ENCODE measurements around the gene WDR44. TPM values are rescaled to one million over a fixed set of nuclear protein-coding genes. Genes with fewer than 3 reads are reported as not detected.

The WDR44 gene
- total and polyA plus RNA-seq, 2 of the 4 experiments (the other 2 are of a cell fraction): 10.0 to 11.8 TPM

GRCh38 chrX:118448273-118448783, 102.4 kb downstream of the WDR44 start:
- dilution Hi-C loops (cut with HindIII; ENCODE audit: low sequenced_read_pairs, unreplicated experiment): no loop called here
- Histone ChIP-seq H2BK5ac (ENCODE audit: low read depth, low read length, poor library complexity, severe bottlenecking) (no peak overlapping the region), H4K5ac (ENCODE audit: low read depth, low read length) (no peak overlapping the region), H3K36me3 (ENCODE audit: control insufficient read depth, insufficient read depth, low read length) (peaks cover 12% of the 10 kb centered on the region), H3K4ac (ENCODE audit: low read depth, low read length) (no peak overlapping the region), H3K9ac (ENCODE audit: low read depth, low read length) (no peak overlapping the region), H3K56ac (ENCODE audit: extremely low read depth, insufficient read depth, low read length) (no peak overlapping the region), H3K27ac (ENCODE audit: insufficient read depth, low read length) (peak overlapping the region; percentile 40; the same call in 1 of the 2 replicates), H2AK5ac (ENCODE audit: low read depth, low read length) (no peak overlapping the region), H3K9me3 (ENCODE audit: control insufficient read depth, insufficient read depth, low read length) (no peaks in the 10 kb centered on the region), H3K4me3 (ENCODE audit: insufficient read depth, low read depth, low read length) (no peak overlapping the region), H3K23ac (ENCODE audit: low read depth, low read length) (no peak overlapping the region), H3K18ac (ENCODE audit: low read depth, low read length) (no peak overlapping the region), H2AFZ (replicated peaks; ENCODE audit: low read length, poor library complexity) (no peak overlapping the region), H3K27me3 (ENCODE audit: control insufficient read depth, insufficient read depth, low read length) (no peaks in the 10 kb centered on the region), H3K4me2 (ENCODE audit: low read depth, low read length) (no peak overlapping the region), H3K4me1 (ENCODE audit: control insufficient read depth, insufficient read depth, low read length) (peaks cover 4% of the 10 kb centered on the region; the same call in 1 of the 2 replicates), H4K8ac (ENCODE audit: low read depth in 2 of 2, low read length in 2 of 2) (no peak overlapping the region), H2AK9ac (replicated peaks; ENCODE audit: low read depth, low read length, poor library complexity) (no peak overlapping the region), H4K20me1 (ENCODE audit: insufficient read depth, low read length) (no peaks in the 10 kb centered on the region), H3K14ac (replicated peaks; ENCODE audit: low read depth, low read length) (no peak overlapping the region), H3K9me1 (ENCODE audit: insufficient read depth, low read length) (no peaks in the 10 kb centered on the region), H2BK20ac (ENCODE audit: low read depth, low read length) (no peak overlapping the region), H4K91ac (ENCODE audit: insufficient read depth, low read depth, low read length) (no peak overlapping the region), H2BK15ac (ENCODE audit: low read depth, low read length) (no peak overlapping the region), H2BK120ac (ENCODE audit: low read depth, low read length) (no peak overlapping the region), H3K79me1 (ENCODE audit: low read depth in 1 of 2, low read length in 2 of 2) (no peaks in the 10 kb centered on the region; a peak in 1 of 4 replicates)
- CTCF ChIA-PET: interaction anchor here (1.1 kb wide), 1 partner anchor 26 kb away, joined by 4 read pairs; no protein-coding TSS in a partner anchor
- BruUV-seq (replicated peaks): no TSS peak
- in situ Hi-C loops (cut with MboI; ENCODE audit: low sequenced_read_pairs): no loop called here
- TF ChIP-seq CHD1 (IDR thresholded peaks at IDR 0.05; ENCODE audit: low read depth, low read length): no peak
- no peak for TF ChIP-seq MAZ (IDR thresholded peaks at IDR 0.05; ENCODE audit: borderline replicate concordance, low read depth, low read length)
- no peak for TF ChIP-seq NFE2L2 (IDR thresholded peaks at IDR 0.05; ENCODE audit: low read depth, low read length)
- TF ChIP-seq, protein P1, sequence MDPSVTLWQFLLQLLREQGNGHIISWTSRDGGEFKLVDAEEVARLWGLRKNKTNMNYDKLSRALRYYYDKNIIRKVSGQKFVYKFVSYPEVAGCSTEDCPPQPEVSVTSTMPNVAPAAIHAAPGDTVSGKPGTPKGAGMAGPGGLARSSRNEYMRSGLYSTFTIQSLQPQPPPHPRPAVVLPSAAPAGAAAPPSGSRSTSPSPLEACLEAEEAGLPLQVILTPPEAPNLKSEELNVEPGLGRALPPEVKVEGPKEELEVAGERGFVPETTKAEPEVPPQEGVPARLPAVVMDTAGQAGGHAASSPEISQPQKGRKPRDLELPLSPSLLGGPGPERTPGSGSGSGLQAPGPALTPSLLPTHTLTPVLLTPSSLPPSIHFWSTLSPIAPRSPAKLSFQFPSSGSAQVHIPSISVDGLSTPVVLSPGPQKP (IDR thresholded peaks at IDR 0.05; ENCODE audit: borderline replicate concordance, low read depth, low read length): no peak
- no peak for TF ChIP-seq RAD21 (IDR thresholded peaks at IDR 0.05; ENCODE audit: low read length)
- TF ChIP-seq RFX5 (IDR thresholded peaks at IDR 0.05; ENCODE audit: low read depth, low read length): no peak
- no peak for TF ChIP-seq CEBPB (IDR thresholded peaks at IDR 0.05; ENCODE audit: low read depth, low read length)
- no peak for TF ChIP-seq SMC3 (IDR thresholded peaks at IDR 0.05; ENCODE audit: low read depth, low read length)
- TF ChIP-seq MXI1 (IDR thresholded peaks at IDR 0.05; ENCODE audit: borderline replicate concordance, low read depth, low read length): no peak
- TF ChIP-seq FOS (IDR thresholded peaks at IDR 0.05; ENCODE audit: low read depth, low read length): no peak
- no peak for TF ChIP-seq POLR2A (IDR thresholded peaks at IDR 0.05; ENCODE audit: low read depth, low read length)
- 33% methylated on average over 3 of the region's 3 CpGs; no CpG with 5 or more reads in 1 of the 2 experiments for WGBS, 2 experiments (ENCODE audit: extremely low coverage in 2 of 2, insufficient read length in 1 of 2)
- peak; percentile 5 for DNase-seq
- POLR2A ChIA-PET (ENCODE audit: unreplicated experiment): no interaction called here
- ATAC-seq (ENCODE audit: low read depth): peak; percentile 57
- intact Hi-C loops (cut with micrococcal nuclease): no loop called here

Data from IMR-90 (cell line).